ENCODE measurements around the gene TNFRSF4. TPM values are rescaled to one million over a fixed set of nuclear protein-coding genes. Genes with fewer than 3 reads are reported as not detected.

Gene TNFRSF4
- total RNA-seq, 4 donors from 2014 or later = 1.5 to 4.5 (median 3.2) TPM

DNA sequence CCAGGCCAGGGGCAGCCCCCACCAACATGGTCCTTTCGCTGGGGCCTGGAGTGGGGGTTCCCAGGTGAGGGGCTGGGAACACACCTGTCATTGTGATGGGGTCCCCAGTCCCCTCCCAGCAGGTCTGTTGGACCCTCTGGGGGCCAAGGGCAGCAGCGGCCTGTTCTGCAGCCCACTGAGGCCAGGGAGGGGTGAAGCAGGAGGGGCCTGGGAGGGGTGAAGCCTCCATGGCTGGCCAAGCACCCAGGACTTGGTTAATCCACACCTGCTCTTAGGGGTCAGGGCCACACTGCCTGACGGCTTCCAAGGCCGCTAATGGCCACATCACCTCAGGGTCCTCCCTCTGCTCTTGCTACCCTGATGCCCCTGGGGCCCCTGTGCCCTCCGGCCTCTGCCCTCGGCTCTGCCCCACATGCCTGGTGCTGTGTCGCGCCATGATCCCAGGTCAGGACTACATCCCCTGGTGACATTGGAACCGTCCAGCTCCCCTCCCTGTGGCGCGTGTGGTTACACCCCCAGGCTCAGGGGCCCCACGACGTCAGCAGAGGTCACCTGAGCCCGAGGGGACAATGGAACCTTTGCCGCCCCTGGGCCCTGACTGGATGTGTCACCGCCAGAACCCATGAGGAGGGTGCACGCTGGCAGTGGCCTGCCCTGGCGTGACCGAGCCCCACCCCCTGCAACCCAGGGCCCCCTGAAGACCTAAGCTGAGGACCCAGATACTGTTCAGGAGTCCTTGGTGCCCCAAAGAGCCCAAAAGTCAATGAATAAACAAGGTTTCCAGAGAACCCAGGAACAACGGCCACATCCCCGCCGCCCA is 14.6 kb downstream of the TNFRSF4 start:
- no peaks in the 10 kb centered on the region for H3K27me3 ChIP-seq
- H3K27ac ChIP-seq = no peak overlapping the region
- H3K4me1 ChIP-seq = peaks cover 0 to 9% of the 10 kb centered on the region in 2 donors
- H3K36me3 ChIP-seq = no peaks in the 10 kb centered on the region
- DNase-seq = no peak
- TF ChIP-seq CTCF (IDR thresholded peaks at IDR 0.05) (no peak), POLR2A (IDR thresholded peaks at IDR 0.05) (no peak)
- WGBS, 2 donors = 80 to 82% methylated on average over 12 to 16 of the region's 22 CpGs
- intact Hi-C loops (cut with DNase I) = no loop called here
- no peak overlapping the region for H3K4me3 ChIP-seq (replicated peaks in 1 of 3)
- H3K9me3 ChIP-seq = no peaks in the 10 kb centered on the region

GRCh38 chr1:1198423-1199140 is 15.4 kb downstream of the TNFRSF4 start:
- H3K4me1 ChIP-seq = peaks cover 0 to 9% of the 10 kb centered on the region in 2 donors
- no peaks in the 10 kb centered on the region for H3K27me3 ChIP-seq
- DNase-seq = no peak
- no peak overlapping the region for H3K27ac ChIP-seq
- no peak overlapping the region for H3K4me3 ChIP-seq (replicated peaks in 1 of 3)
- intact Hi-C loops (cut with DNase I) = no loop called here
- H3K36me3 ChIP-seq = no peaks in the 10 kb centered on the region
- no peak for TF ChIP-seq POLR2A (IDR thresholded peaks at IDR 0.05)
- TF ChIP-seq CTCF (IDR thresholded peaks at IDR 0.05) = no peak
- H3K9me3 ChIP-seq = no peaks in the 10 kb centered on the region
- WGBS, 2 donors = 62 to 75% methylated on average over 14 to 19 of the region's 23 CpGs

DNA sequence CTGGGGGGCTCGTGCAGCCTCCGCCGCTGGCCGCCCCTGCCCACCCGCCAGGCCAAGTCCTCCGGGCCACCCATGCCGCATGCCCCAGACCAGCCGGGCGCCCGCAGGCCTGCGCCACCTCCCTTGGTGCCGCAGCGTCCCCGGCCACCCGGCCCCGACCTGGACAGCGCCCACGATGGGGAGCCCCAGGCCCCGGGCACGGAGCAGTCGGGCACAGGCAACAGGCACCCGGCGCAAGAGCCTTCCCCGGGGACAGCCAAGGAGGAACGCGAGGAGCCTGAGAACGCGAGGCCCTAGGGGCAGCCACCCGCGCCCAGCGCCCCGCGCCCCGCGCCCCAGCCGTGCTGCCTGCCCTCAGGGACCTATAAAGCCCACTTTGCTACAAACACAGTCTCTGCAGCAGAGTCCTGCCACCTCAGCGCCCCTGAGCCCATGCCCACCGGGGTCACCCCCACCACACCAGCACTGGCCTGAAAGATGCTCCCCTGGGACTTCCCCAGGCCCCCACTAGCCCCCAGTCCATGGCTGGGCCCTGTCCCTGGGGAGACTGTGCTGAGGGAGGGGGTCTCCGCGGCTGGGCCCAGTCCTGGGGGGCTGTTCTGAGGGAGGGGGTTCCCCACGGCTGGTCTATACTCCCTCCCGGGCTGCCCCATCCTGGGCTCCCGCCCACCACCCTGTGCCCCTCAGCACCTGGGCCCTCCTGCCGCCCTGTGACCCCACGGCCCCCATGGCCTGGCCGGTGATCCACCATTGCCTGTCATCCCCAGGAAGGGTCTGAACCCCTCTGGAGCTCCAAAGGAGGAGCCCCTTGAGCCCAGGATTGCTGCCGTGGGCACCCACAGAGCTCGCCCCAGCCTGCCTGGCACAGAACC is 16.2 kb downstream of the TNFRSF4 start:
- WGBS, 2 donors = 89 to 100% methylated on average over 2 to 23 of the region's 48 CpGs
- no peak for TF ChIP-seq CTCF (IDR thresholded peaks at IDR 0.05)
- H3K36me3 ChIP-seq = no peaks in the 10 kb centered on the region
- no peaks in the 10 kb centered on the region for H3K27me3 ChIP-seq
- intact Hi-C loops (cut with DNase I) = no loop called here
- DNase-seq = no peak
- no peaks in the 10 kb centered on the region for H3K9me3 ChIP-seq
- peaks cover 0 to 9% of the 10 kb centered on the region in 2 donors for H3K4me1 ChIP-seq
- H3K4me3 ChIP-seq (replicated peaks in 1 of 3) = no peak overlapping the region
- no peak overlapping the region for H3K27ac ChIP-seq

GRCh38 chr1:1197188-1197500 is 16.8 kb downstream of the TNFRSF4 start:
- Histone ChIP-seq H3K27ac (no peak overlapping the region), H3K4me3 (replicated peaks in 1 of 3) (no peak overlapping the region), H3K9me3 (no peaks in the 10 kb centered on the region), H3K27me3 (no peaks in the 10 kb centered on the region), H3K4me1 (peaks cover 0 to 9% of the 10 kb centered on the region in 2 donors), H3K36me3 (no peaks in the 10 kb centered on the region)
- intact Hi-C loops (cut with DNase I) = no loop called here
- DNase-seq = no peak
- TF ChIP-seq CTCF (IDR thresholded peaks at IDR 0.05) (no peak), POLR2A (IDR thresholded peaks at IDR 0.05) (no peak)
- WGBS, 2 donors = 82 to 83% methylated on average over 3 to 7 of the region's 8 CpGs

All from thyroid gland (tissue), 4 donors.